A673 (cell line): ENCODE results near the gene SRPRA.

Source experiments
- CTCF ChIP-seq: fragments of 300-800, 200-600 bp; sonication (generic); conservative IDR thresholded peaks from 2 replicates; pipeline ENCODE4 v1.5.1; 2017; ENCODE audit warnings: low read depth, mild to moderate bottlenecking, antibody characterized with exemption, low read length, moderate library complexity, mixed read lengths
- EZH2 ChIP-seq: fragments of 200-600 bp; sonication (generic); IDR thresholded peaks from 2 replicates; pipeline ENCODE4 v1.6.1; 2017; ENCODE audit warnings: borderline replicate concordance, low read depth, mild to moderate bottlenecking, mixed read lengths, antibody characterized with exemption, low read length; ENCODE audit not compliant: poor library complexity, severe bottlenecking

DNA sequence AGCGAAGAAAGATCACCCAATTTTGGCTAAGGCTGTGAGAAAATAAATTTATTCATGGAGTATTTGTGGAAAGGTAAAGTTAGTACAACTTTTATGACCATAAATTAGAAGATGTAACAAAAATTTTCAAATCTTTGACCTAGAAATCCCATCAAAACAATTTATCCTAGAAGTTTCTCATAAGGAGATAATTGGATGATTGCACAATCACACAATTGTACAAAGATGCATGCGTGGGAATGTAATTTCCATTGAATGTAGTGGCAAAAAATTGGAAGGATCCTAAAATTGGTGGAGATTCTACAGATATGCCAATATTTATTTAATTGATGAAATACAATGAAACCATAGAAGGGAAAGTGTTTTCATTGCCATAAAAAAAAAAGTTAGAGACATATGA lies 11.6 kb downstream of the SRPRA start:
- no peak for TF ChIP-seq CTCF
- TF ChIP-seq EZH2: no peak
